ENCODE results near the gene FBXO8. TPM values are rescaled to one million over a fixed set of nuclear protein-coding genes. Genes with fewer than 3 reads are reported as not detected.

Gene FBXO8
- total RNA-seq, 1 experiment from 2014 or later: 5.8 TPM

GRCh38 chr4:174230148-174230547 is 53.3 kb downstream of the FBXO8 start:
- Histone ChIP-seq H3K9me3 (ENCODE audit: control insufficient read depth, insufficient read depth, low read depth, low read length) (no peaks in the 10 kb centered on the region), H3K36me3 (ENCODE audit: control insufficient read depth, insufficient read depth, low read length) (no peaks in the 10 kb centered on the region), H3K4me1 (ENCODE audit: control insufficient read depth, insufficient read depth, low read length) (no peaks in the 10 kb centered on the region), H3K4me3 (ENCODE audit: low read depth in 2 of 2, low read length in 2 of 2) (no peak overlapping the region), H3K27me3 (ENCODE audit: control insufficient read depth, insufficient read depth, low read length) (no peaks in the 10 kb centered on the region), H3K27ac (ENCODE audit: low read length) (no peak overlapping the region)
- TF ChIP-seq, protein P1, sequence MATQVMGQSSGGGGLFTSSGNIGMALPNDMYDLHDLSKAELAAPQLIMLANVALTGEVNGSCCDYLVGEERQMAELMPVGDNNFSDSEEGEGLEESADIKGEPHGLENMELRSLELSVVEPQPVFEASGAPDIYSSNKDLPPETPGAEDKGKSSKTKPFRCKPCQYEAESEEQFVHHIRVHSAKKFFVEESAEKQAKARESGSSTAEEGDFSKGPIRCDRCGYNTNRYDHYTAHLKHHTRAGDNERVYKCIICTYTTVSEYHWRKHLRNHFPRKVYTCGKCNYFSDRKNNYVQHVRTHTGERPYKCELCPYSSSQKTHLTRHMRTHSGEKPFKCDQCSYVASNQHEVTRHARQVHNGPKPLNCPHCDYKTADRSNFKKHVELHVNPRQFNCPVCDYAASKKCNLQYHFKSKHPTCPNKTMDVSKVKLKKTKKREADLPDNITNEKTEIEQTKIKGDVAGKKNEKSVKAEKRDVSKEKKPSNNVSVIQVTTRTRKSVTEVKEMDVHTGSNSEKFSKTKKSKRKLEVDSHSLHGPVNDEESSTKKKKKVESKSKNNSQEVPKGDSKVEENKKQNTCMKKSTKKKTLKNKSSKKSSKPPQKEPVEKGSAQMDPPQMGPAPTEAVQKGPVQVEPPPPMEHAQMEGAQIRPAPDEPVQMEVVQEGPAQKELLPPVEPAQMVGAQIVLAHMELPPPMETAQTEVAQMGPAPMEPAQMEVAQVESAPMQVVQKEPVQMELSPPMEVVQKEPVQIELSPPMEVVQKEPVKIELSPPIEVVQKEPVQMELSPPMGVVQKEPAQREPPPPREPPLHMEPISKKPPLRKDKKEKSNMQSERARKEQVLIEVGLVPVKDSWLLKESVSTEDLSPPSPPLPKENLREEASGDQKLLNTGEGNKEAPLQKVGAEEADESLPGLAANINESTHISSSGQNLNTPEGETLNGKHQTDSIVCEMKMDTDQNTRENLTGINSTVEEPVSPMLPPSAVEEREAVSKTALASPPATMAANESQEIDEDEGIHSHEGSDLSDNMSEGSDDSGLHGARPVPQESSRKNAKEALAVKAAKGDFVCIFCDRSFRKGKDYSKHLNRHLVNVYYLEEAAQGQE (IDR thresholded peaks at IDR 0.05; ENCODE audit: insufficient read depth in 1 of 2, low read depth in 2 of 2, low read length in 1 of 2): no peak
- TF ChIP-seq POLR2AphosphoS5 (IDR thresholded peaks at IDR 0.05; ENCODE audit: low read depth, low read length) (no peak), SIN3A (IDR thresholded peaks at IDR 0.05; ENCODE audit: borderline replicate concordance, insufficient read depth, low read depth, low read length) (no peak), TCF7L2 (IDR thresholded peaks at IDR 0.05; ENCODE audit: low read depth, low read length) (no peak)
- TF ChIP-seq, protein P2, sequence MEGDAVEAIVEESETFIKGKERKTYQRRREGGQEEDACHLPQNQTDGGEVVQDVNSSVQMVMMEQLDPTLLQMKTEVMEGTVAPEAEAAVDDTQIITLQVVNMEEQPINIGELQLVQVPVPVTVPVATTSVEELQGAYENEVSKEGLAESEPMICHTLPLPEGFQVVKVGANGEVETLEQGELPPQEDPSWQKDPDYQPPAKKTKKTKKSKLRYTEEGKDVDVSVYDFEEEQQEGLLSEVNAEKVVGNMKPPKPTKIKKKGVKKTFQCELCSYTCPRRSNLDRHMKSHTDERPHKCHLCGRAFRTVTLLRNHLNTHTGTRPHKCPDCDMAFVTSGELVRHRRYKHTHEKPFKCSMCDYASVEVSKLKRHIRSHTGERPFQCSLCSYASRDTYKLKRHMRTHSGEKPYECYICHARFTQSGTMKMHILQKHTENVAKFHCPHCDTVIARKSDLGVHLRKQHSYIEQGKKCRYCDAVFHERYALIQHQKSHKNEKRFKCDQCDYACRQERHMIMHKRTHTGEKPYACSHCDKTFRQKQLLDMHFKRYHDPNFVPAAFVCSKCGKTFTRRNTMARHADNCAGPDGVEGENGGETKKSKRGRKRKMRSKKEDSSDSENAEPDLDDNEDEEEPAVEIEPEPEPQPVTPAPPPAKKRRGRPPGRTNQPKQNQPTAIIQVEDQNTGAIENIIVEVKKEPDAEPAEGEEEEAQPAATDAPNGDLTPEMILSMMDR (IDR thresholded peaks at IDR 0.05): no peak
- in situ Hi-C loops (cut with HindIII; ENCODE audit: low pct_unique_long_range_greater_than_20kb, low sequenced_read_pairs) (no loop called here), intact Hi-C loops (cut with micrococcal nuclease; ENCODE audit: unreplicated experiment) (no loop called here)
- BruUV-seq (replicated peaks): no TSS peak
- ChIA-PET POLR2A (no interaction called here), CTCF (no interaction called here)
- DNase-seq (ENCODE audit: low read depth, low spot score) (no peak), ATAC-seq (no peak)

DNA sequence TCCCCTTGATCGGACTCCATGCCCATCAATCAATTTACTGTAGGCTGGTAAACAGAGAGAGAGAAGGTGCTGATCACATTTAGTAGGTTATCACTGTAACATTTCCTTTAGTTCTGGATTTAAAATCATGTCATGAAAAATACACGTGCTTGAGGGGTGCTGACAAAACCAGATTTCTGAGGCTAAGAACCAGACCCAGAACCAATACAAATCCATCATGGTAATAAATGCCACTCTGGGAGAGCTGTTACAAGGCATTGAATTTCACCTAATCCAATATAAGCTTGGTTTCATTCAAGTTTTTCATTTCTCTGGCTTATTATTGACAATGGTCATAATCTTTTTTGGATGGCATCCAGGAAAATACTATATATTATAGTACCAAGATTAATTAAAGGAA is 54.5 kb downstream of the FBXO8 start:
- Histone ChIP-seq H3K36me3 (ENCODE audit: control insufficient read depth, insufficient read depth, low read length) (no peaks in the 10 kb centered on the region), H3K9me3 (ENCODE audit: control insufficient read depth, insufficient read depth, low read depth, low read length) (no peaks in the 10 kb centered on the region), H3K4me1 (ENCODE audit: control insufficient read depth, insufficient read depth, low read length) (no peaks in the 10 kb centered on the region), H3K27ac (ENCODE audit: low read length) (no peak overlapping the region), H3K27me3 (ENCODE audit: control insufficient read depth, insufficient read depth, low read length) (no peaks in the 10 kb centered on the region), H3K4me3 (ENCODE audit: low read depth in 2 of 2, low read length in 2 of 2) (no peak overlapping the region)
- POLR2A ChIA-PET: no interaction called here
- no peak for ATAC-seq
- TF ChIP-seq TCF7L2 (IDR thresholded peaks at IDR 0.05; ENCODE audit: low read depth, low read length) (no peak), SIN3A (IDR thresholded peaks at IDR 0.05; ENCODE audit: borderline replicate concordance, insufficient read depth, low read depth, low read length) (no peak), POLR2AphosphoS5 (IDR thresholded peaks at IDR 0.05; ENCODE audit: low read depth, low read length) (no peak)
- TF ChIP-seq, protein P1 (IDR thresholded peaks at IDR 0.05; ENCODE audit: insufficient read depth in 1 of 2, low read depth in 2 of 2, low read length in 1 of 2): no peak
- TF ChIP-seq, protein P2 (IDR thresholded peaks at IDR 0.05): no peak
- intact Hi-C loops (cut with micrococcal nuclease; ENCODE audit: unreplicated experiment): no loop called here
- in situ Hi-C loops (cut with HindIII; ENCODE audit: low pct_unique_long_range_greater_than_20kb, low sequenced_read_pairs): no loop called here
- CTCF ChIA-PET: no interaction called here
- DNase-seq (ENCODE audit: low read depth, low spot score): no peak
- no TSS peak for BruUV-seq (replicated peaks)
